HEK293T (cell line): ENCODE results near the gene PRPH2.
"Not testable (repeated sequence)": the region's sequence is repeated elsewhere in the genome, so short reads cannot be mapped to it uniquely, and the experiment has no call there.

Source experiments
- CTCF ChIA-PET: fragments of 350-600 bp; formaldehyde crosslinking; extraction: SDS; loops from one replicate; lab custom pipeline; 2021; ENCODE audit warnings: antibody characterized with exemption, inconsistent platforms; lab: Yijun Ruan, JAX
- POLR2A ChIA-PET: fragments of 350-600 bp; formaldehyde crosslinking; extraction: SDS; loops from one replicate; lab custom pipeline; 2020; ENCODE audit warnings: antibody characterized with exemption, inconsistent platforms; lab: Yijun Ruan, JAX
- DNase-seq: peaks from one replicate; pipeline ENCODE4 v3.0.0; 2012; ENCODE audit warnings: mixed read lengths; ENCODE audit errors: extremely low spot score
- ARNT ChIP-seq: fragments of 450-650 bp; IDR thresholded peaks from 2 replicates; pipeline ENCODE4 v1.6.1; 2017; ENCODE audit warnings: mild to moderate bottlenecking
- BHLHE40 ChIP-seq: fragments of 450-650 bp; IDR thresholded peaks from 2 replicates; pipeline ENCODE4 v1.6.1; 2016; ENCODE audit warnings: mild to moderate bottlenecking, moderate library complexity, borderline replicate concordance
- CTBP1 ChIP-seq: fragments of 450-650 bp; IDR thresholded peaks from 2 replicates; pipeline ENCODE4 v1.6.1; 2016; ENCODE audit warnings: borderline replicate concordance
- ELF4 ChIP-seq: fragments of 450-650 bp; IDR thresholded peaks from 2 replicates; pipeline ENCODE4 v1.6.1; 2017; ENCODE audit warnings: antibody characterized with exemption
- FOXA1 ChIP-seq: fragments of 450-650 bp; IDR thresholded peaks from 2 replicates; pipeline ENCODE4 v1.6.1; 2016; ENCODE audit warnings: mild to moderate bottlenecking
- FOXK2 ChIP-seq: fragments of 450-650 bp; IDR thresholded peaks from 2 replicates; pipeline ENCODE4 v1.6.1; 2016; ENCODE audit warnings: mild to moderate bottlenecking
- FOXM1 ChIP-seq: fragments of 450-650 bp; IDR thresholded peaks from 2 replicates; pipeline ENCODE4 v1.6.1; 2017; ENCODE audit warnings: mild to moderate bottlenecking, borderline replicate concordance
- HDGF ChIP-seq: fragments of 450-650 bp; IDR thresholded peaks from 2 replicates; pipeline ENCODE4 v1.6.1; 2017; ENCODE audit warnings: antibody characterized with exemption, borderline replicate concordance
- L3MBTL2 ChIP-seq: fragments of 450-650 bp; conservative IDR thresholded peaks from 2 replicates; pipeline ENCODE4 v1.6.1; 2016; ENCODE audit warnings: mild to moderate bottlenecking
- LEF1 ChIP-seq: fragments of 450-650 bp; IDR thresholded peaks from 2 replicates; pipeline ENCODE4 v1.6.1; 2017; ENCODE audit warnings: mild to moderate bottlenecking, borderline replicate concordance
- NFRKB ChIP-seq: fragments of 450-650 bp; IDR thresholded peaks from 2 replicates; pipeline ENCODE4 v1.6.1; 2016; ENCODE audit warnings: mild to moderate bottlenecking, moderate library complexity
- PKNOX1 ChIP-seq: fragments of 450-650 bp; IDR thresholded peaks from 2 replicates; pipeline ENCODE4 v1.6.1; 2016
- SP1 ChIP-seq: fragments of 450-650 bp; IDR thresholded peaks from 2 replicates; pipeline ENCODE4 v1.6.1; 2017
- SUZ12 ChIP-seq: fragments of 450-650 bp; IDR thresholded peaks from 2 replicates; pipeline ENCODE4 v1.6.1; 2016; ENCODE audit warnings: mild to moderate bottlenecking
- TARDBP ChIP-seq: fragments of 450-650 bp; IDR thresholded peaks from 2 replicates; pipeline ENCODE4 v1.6.1; 2016
- ZNF384 ChIP-seq: fragments of 450-650 bp; IDR thresholded peaks from 2 replicates; pipeline ENCODE4 v1.6.1; 2016

The PRPH2 gene

DNA sequence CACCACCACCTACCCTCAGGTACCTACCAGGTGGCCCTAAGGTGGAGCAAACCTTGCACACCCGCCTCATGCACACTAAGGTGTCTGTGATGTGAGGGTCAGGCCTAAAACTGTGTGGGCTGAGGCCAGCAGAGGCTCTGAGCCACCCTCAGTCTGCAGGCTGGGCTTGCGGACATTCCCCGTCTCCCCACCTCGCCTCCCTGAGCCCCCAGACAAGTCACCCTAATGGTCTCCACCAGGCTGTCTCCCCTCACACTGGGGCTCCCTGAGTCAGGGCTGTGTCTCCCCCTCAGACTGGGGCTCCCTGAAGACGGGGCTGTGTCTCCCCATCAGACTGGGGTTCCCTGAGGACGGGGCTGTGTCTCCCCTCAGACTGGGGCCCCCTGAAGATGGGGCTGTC lies 12.5 kb downstream of the PRPH2 start:
- ChIA-PET POLR2A (no interaction called here), CTCF (no interaction called here)
- TF ChIP-seq FOXA1: no peak
- no peak for TF ChIP-seq ELF4
- no peak for TF ChIP-seq ZNF384
- TF ChIP-seq SUZ12: no peak
- no peak for TF ChIP-seq CTBP1
- no peak for TF ChIP-seq FOXK2
- TF ChIP-seq NFRKB: no peak
- TF ChIP-seq ARNT: no peak
- no peak for TF ChIP-seq L3MBTL2
- DNase-seq: no peak

DNA sequence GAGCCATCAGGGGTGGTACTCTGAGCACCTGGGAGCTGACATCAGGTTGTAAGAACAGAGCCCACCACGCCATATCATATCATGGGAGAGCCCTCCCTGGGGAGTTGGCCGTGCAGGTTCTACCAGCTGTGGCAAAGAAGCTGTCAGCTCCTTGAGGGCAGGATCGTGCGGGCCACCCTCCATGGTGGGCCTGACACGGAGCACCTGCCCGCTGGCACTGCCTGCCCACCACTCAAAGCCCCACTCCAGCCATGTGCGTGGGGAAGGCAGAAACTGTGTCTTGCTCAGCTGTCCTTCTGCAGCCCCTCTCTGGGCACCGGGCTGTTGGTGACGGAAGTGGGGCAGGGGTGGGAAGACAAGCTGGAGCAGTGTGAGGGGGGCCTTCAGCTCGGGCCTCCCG lies 14.3 kb downstream of the PRPH2 start:
- ChIA-PET CTCF (no interaction called here), POLR2A (interaction anchor here (1.7 kb wide), 1 partner anchor 171 kb away, joined by 6 read pairs; the partner anchor contains the start of gene RPL7L1)
- no peak for DNase-seq
- TF ChIP-seq SP1 (no peak), ARNT (no peak), PKNOX1 (no peak), ELF4 (no peak), LEF1 (no peak), SUZ12 (no peak), FOXM1 (no peak), FOXA1 (no peak), L3MBTL2 (no peak), TARDBP (no peak), NFRKB (no peak), HDGF (no peak), ZNF384 (no peak), FOXK2 (no peak), CTBP1 (no peak), BHLHE40 (no peak)

- DNase-seq: no peak
- CTCF ChIA-PET: no interaction called here
- POLR2A ChIA-PET: interaction anchor here (1.7 kb wide), 1 partner anchor 172 kb away, joined by 6 read pairs; the partner anchor contains the start of gene RPL7L1
These were observed 14.8 kb downstream of the PRPH2 start for GRCh38 chr6:42707595-42707994.

GRCh38 chr6:42704937-42705374 lies 17.4 kb downstream of the PRPH2 start:
- DNase-seq: no peak
- POLR2A ChIA-PET: interaction anchor here (1.2 kb wide), 1 partner anchor 174 kb away, joined by 4 read pairs; the partner anchor contains the start of gene RPL7L1
- CTCF ChIA-PET: no interaction called here
- TF ChIP-seq LEF1 (no peak), FOXM1 (no peak), FOXK2 (no peak), ARNT (no peak), FOXA1 (no peak)

More at GRCh38 chr6:42707595-42707994, 14.8 kb downstream of the PRPH2 start:
- TF ChIP-seq NFRKB: no peak

- peak; percentile 5 for DNase-seq
- POLR2A ChIA-PET: interaction anchor here (1.2 kb wide), 1 partner anchor 175 kb away, joined by 4 read pairs; the partner anchor contains the start of gene RPL7L1
- CTCF ChIA-PET: no interaction called here
- TF ChIP-seq FOXA1 (no peak), L3MBTL2 (no peak), NFRKB (no peak), CTBP1 (no peak), ZNF384 (no peak), PKNOX1 (no peak), ELF4 (no peak), HDGF (no peak), BHLHE40 (no peak), FOXM1 (no peak), LEF1 (no peak), FOXK2 (no peak), TARDBP (no peak), SP1 (no peak), SUZ12 (no peak), ARNT (no peak)
These were observed 18.0 kb downstream of the PRPH2 start for GRCh38 chr6:42704251-42704936.

- POLR2A ChIA-PET: interaction anchor here (0.7 kb wide), 1 partner anchor 42 kb away, joined by 3 read pairs; no protein-coding TSS in a partner anchor
- DNase-seq, CTCF ChIA-PET: not testable (repeated sequence)
These were observed 19.6 kb downstream of the PRPH2 start for GRCh38 chr6:42702786-42703185.

- ChIA-PET POLR2A (interaction anchor here (0.7 kb wide), 1 partner anchor 42 kb away, joined by 3 read pairs; no protein-coding TSS in a partner anchor), CTCF (no interaction called here)
- TF ChIP-seq FOXK2 (no peak), NFRKB (no peak), ZNF384 (no peak), PKNOX1 (no peak), CTBP1 (no peak), ARNT (no peak), TARDBP (no peak), HDGF (no peak), LEF1 (no peak), L3MBTL2 (no peak), BHLHE40 (no peak)
- DNase-seq: no peak
These were observed 20.2 kb downstream of the PRPH2 start for GRCh38 chr6:42702200-42702599.
